Lung (tissue), 12 donors: ENCODE measurements around the gene HAX1. TPM values are rescaled to one million over a fixed set of nuclear protein-coding genes. Genes with fewer than 3 reads are reported as not detected.
"Not testable (repeated sequence)": the region's sequence is repeated elsewhere in the genome, so short reads cannot be mapped to it uniquely, and the experiment has no call there.

ENCODE experiments used
- ATAC-seq: fragments of 200-7000 bp; cut with Tn5 transposase; one replicate; pipeline ENCODE4 v1.9.1; 2020; ENCODE audit warnings: moderate number of reproducible peaks; ENCODE audit not compliant: insufficient read depth, low FRiP score
- DNase-seq, 3 donors: peaks; one replicate each; pipeline ENCODE4 v3.0.0-alpha.2; 2013 to 2017
- H3K27ac ChIP-seq, 2 donors: one replicate each; pipeline ENCODE4 v1.5.1; 2013; ENCODE audit warnings: mild to moderate bottlenecking in 2 of 2, moderate library complexity in 2 of 2, control low read depth in 1 of 2, inconsistent platforms in 1 of 2, low read depth in 1 of 2, low read length in 1 of 2
- H3K27me3 ChIP-seq, 3 donors: one replicate each; pipeline ENCODE4 v1.5.1; 2013; ENCODE audit warnings: low read length in 2 of 3; ENCODE audit not compliant: control insufficient read depth in 3 of 3, insufficient read depth in 3 of 3
- H3K36me3 ChIP-seq, 4 donors: one replicate each; pipeline ENCODE4 v1.5.1; 2013; ENCODE audit warnings: low read length in 4 of 4, mild to moderate bottlenecking in 1 of 4, moderate library complexity in 1 of 4; ENCODE audit not compliant: control insufficient read depth in 4 of 4, insufficient read depth in 4 of 4
- H3K4me1 ChIP-seq, 5 donors: one replicate each; pipeline ENCODE4 v1.5.1; 2013; ENCODE audit warnings: low read length in 5 of 5, mild to moderate bottlenecking in 2 of 5, moderate library complexity in 1 of 5; ENCODE audit not compliant: control insufficient read depth in 5 of 5, insufficient read depth in 5 of 5
- H3K4me3 ChIP-seq: one replicate; pipeline ENCODE4 v1.5.1; 2013; ENCODE audit warnings: mild to moderate bottlenecking, control low read depth, moderate library complexity
- H3K9ac ChIP-seq, 2 donors: one replicate each; pipeline ENCODE4 v1.5.1; 2013; ENCODE audit warnings: low read length in 2 of 2, control low read depth in 1 of 2; ENCODE audit not compliant: insufficient read depth in 1 of 2
- H3K9me3 ChIP-seq, 4 donors: one replicate each; pipeline ENCODE4 v1.5.1; 2013; ENCODE audit warnings: low read length in 3 of 4, mild to moderate bottlenecking in 1 of 4, moderate library complexity in 1 of 4; ENCODE audit not compliant: control insufficient read depth in 4 of 4, insufficient read depth in 3 of 4
- WGBS, 2 donors: extraction: QIAGEN DNeasy Blood & Tissue Kit; methylation state at CpG; one replicate each; pipeline ENCODE4 v1.1.7; 2013; 5-methylcytosine and 5-hydroxymethylcytosine counted together
- polyA plus RNA-seq, 2 donors: library from polyadenylated mRNA; stranded (reverse); fragments of 200-250 nt; gene quantifications; one replicate each; pipeline ENCODE4 v1.2.1, GENCODE V29; 2013
- total RNA-seq, 2 donors: library from RNA; depleted of rRNA in 1 of 2; stranded (reverse); fragments of >200 nt in 1 of 2; gene quantifications; one replicate each; pipeline ENCODE4 v1.2.1, GENCODE V29; 2014 to 2021
- TF ChIP-seq, protein P1 (sequence below): IDR thresholded peaks from 2 replicates; pipeline ENCODE4 v1.5.1; 2012; ENCODE audit warnings: mild to moderate bottlenecking; ENCODE audit errors: control extremely low read depth, extremely low read depth
- donor health status: control.
- donor health status: control.
- donor health status: Bipolar disorder and iron deficiency.
- donor health status: healthy.
- donor health status: DM: yes; HTN: yes; CAD: no.

Gene HAX1
- total and polyA plus RNA-seq, 4 donors, result 42.7 to 168 (median 89.5) TPM

DNA sequence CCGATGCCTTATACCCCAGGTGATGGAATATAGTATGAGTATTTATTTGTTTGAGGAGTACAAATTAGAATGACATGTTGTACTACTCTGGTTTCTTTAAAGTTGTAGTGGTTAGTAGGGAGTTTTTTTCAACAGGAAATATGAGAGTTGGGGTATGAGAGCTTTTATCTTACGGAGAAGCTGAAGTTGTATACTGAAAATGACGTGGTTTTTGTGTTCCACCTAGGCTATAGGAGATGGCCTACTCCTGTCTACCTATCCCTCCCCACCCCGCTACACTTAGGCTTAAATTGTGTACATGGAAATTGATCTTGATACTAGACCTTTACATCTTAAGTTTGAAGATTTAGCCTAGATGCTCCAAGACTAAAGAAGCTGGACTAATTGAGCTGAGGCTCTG, 6.8 kb upstream of the HAX1 start:
- no peak overlapping the region for H3K9ac ChIP-seq
- no peak for ATAC-seq
- peaks cover 0 to 4% (median 0%) of the 10 kb centered on the region in 5 donors for H3K4me1 ChIP-seq
- no peak overlapping the region for H3K4me3 ChIP-seq
- TF ChIP-seq, protein P1, sequence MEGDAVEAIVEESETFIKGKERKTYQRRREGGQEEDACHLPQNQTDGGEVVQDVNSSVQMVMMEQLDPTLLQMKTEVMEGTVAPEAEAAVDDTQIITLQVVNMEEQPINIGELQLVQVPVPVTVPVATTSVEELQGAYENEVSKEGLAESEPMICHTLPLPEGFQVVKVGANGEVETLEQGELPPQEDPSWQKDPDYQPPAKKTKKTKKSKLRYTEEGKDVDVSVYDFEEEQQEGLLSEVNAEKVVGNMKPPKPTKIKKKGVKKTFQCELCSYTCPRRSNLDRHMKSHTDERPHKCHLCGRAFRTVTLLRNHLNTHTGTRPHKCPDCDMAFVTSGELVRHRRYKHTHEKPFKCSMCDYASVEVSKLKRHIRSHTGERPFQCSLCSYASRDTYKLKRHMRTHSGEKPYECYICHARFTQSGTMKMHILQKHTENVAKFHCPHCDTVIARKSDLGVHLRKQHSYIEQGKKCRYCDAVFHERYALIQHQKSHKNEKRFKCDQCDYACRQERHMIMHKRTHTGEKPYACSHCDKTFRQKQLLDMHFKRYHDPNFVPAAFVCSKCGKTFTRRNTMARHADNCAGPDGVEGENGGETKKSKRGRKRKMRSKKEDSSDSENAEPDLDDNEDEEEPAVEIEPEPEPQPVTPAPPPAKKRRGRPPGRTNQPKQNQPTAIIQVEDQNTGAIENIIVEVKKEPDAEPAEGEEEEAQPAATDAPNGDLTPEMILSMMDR, result no peak
- 66 to 92% methylated on average over 4 of the region's 4 CpGs for WGBS, 2 donors
- H3K27ac ChIP-seq, result no peak overlapping the region
- H3K27me3 ChIP-seq, result no peaks in the 10 kb centered on the region
- DNase-seq, result no peak
- peaks cover 45 to 62% (median 50%) of the 10 kb centered on the region in 4 donors for H3K36me3 ChIP-seq
- H3K9me3 ChIP-seq, result no peaks in the 10 kb centered on the region

DNA sequence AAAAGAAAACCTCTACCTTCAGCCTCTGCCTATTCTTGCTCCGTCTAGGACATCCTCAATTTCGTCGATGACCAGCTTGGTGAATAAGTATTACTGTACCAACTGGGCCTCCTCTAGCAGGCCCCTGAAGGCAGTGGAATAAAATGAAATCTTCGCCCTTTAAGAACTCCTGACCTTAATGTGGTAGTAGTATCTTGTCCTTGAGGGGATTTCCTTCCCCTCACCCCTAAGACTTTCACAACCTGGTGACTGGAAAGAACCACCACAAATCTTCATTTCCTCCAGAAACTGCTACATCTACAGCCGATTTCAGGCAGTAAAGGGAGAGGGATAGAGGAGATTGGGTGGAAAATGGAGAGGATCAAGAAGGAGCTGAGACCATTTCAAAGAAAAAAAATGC, 1.6 kb upstream of the HAX1 start:
- Histone ChIP-seq H3K27me3 (no peaks in the 10 kb centered on the region), H3K9ac (no peak overlapping the region), H3K36me3 (peaks cover 24 to 40% (median 30%) of the 10 kb centered on the region in 4 donors), H3K27ac (no peak overlapping the region), H3K4me3 (no peak overlapping the region), H3K9me3 (no peaks in the 10 kb centered on the region), H3K4me1 (peaks cover 0 to 7% (median 3%) of the 10 kb centered on the region in 5 donors)
- no peak for DNase-seq
- TF ChIP-seq, protein P1, result no peak
- no peak for ATAC-seq
- 82 to 91% methylated on average over 5 of the region's 5 CpGs for WGBS, 2 donors

DNA sequence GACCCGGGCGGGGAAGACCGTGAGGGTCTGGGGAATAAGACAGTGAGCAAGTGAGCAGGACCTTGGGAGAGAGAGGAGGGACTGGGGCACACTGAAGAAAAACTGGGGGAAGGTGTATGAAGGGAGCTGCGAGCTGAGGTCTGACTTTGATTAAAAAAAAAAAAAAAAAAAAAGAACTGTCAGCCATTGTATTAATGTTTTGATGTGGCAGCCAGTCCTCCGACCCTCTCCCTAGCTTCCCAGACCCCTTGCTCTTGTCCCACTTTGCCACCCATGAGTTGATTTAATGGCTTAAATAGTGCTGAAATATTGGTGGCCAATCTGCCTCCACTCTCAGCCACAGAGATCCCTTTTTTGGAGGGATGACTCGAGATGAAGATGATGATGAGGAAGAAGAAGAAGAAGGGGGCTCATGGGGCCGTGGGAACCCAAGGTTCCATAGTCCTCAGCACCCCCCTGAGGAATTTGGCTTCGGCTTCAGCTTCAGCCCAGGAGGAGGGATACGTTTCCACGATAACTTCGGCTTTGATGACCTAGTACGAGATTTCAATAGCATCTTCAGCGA, 652 bp downstream of the HAX1 start:
- H3K9me3 ChIP-seq, result no peaks in the 10 kb centered on the region
- TF ChIP-seq, protein P1, result no peak
- H3K27ac ChIP-seq, result peak overlapping the region; percentile 83 to 88
- peak overlapping the region; percentile 65 to 97 for H3K9ac ChIP-seq
- ATAC-seq (no peak), DNase-seq (no peak)
- H3K4me1 ChIP-seq, result peaks cover 0 to 7% (median 3%) of the 10 kb centered on the region in 5 donors
- H3K4me3 ChIP-seq, result peak overlapping the region; percentile 59
- peaks cover 24 to 31% (median 25%) of the 10 kb centered on the region in 4 donors for H3K36me3 ChIP-seq
- no peaks in the 10 kb centered on the region for H3K27me3 ChIP-seq
- 45 to 49% methylated on average over 13 of the region's 13 CpGs for WGBS, 2 donors

DNA sequence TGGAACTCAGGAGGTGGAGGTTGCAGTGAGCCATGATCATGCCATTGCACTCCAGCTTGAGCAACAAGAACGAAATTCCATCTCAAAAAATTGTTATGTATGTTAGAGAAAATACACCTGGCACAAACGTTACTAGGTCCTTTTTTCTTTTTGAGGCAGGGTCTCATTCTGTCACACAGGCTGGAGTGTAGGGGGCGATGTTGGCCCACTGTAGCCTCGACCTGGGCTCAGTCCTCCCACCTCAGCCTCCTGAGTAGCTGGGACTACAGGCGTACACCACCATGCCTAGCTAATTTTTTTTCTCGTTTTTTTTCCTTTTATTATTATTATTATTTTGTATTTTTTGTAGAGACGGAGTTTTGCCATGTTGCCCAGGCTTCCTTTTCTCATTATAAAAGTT, 4.4 kb downstream of the HAX1 start:
- H3K27me3 ChIP-seq, result no peaks in the 10 kb centered on the region
- H3K27ac ChIP-seq, result no peak overlapping the region
- TF ChIP-seq, protein P1, result no peak
- DNase-seq (no peak), ATAC-seq (no peak)
- peaks cover 0 to 7% (median 3%) of the 10 kb centered on the region in 5 donors for H3K4me1 ChIP-seq
- H3K9me3 ChIP-seq, result no peaks in the 10 kb centered on the region
- H3K4me3 ChIP-seq, result no peak overlapping the region
- no peak overlapping the region for H3K9ac ChIP-seq
- peaks cover 7 to 13% (median 11%) of the 10 kb centered on the region in 4 donors for H3K36me3 ChIP-seq
- 91 to 95% methylated on average over 7 of the region's 7 CpGs for WGBS, 2 donors

DNA sequence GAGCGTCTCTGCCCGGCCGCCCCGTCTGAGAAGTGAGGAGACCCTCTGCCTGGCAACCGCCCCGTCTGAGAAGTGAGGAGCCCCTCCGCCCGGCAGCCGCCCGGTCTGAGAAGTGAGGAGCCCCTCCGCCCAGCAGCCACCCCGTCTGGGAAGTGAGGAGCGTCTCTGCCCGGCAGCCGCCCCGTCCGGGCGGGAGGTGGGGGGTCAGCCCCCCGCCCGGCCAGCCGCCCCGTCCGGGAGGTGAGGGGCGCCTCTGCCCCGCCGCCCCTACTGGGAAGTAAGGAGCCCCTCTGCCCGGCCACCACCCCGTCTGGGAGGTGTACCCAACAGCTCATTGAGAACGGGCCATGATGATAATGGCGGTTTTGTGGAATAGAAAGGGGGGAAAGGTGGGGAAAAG, 15.2 kb downstream of the HAX1 start:
- H3K36me3 ChIP-seq, H3K4me1 ChIP-seq, H3K4me3 ChIP-seq, ATAC-seq, H3K9ac ChIP-seq, H3K9me3 ChIP-seq, H3K27me3 ChIP-seq, H3K27ac ChIP-seq, DNase-seq: not testable (repeated sequence)
- 91 to 92% methylated on average over 17 to 26 of the region's 30 CpGs for WGBS, 2 donors
